MG63 (cell line): ENCODE results near the gene EXT2. TPM values are rescaled to one million over a fixed set of nuclear protein-coding genes. Genes with fewer than 3 reads are reported as not detected.

Source experiments
- DNase-seq: peaks from one replicate; pipeline ENCODE4 v3.0.0-alpha.2; 2020
- H3K27me3 ChIP-seq: fragments of 250-450 bp; sonication (Bioruptor Pico); 2 replicates; pipeline ENCODE4 v1.5.1; 2020; ENCODE audit warnings: mild to moderate bottlenecking, moderate library complexity
- H3K36me3 ChIP-seq: fragments of 250-450 bp; sonication (Bioruptor Pico); 2 replicates; pipeline ENCODE4 v1.5.1; 2020; ENCODE audit warnings: mild to moderate bottlenecking, moderate library complexity
- H3K4me3 ChIP-seq: fragments of 250-450 bp; sonication (Bioruptor Pico); 2 replicates; pipeline ENCODE4 v1.5.1; 2020; ENCODE audit warnings: mild to moderate bottlenecking, moderate library complexity
- H3K9me3 ChIP-seq: fragments of 250-450 bp; sonication (Bioruptor Pico); 2 replicates; pipeline ENCODE4 v1.5.1; 2020; ENCODE audit warnings: mild to moderate bottlenecking, moderate library complexity
- total RNA-seq: library from RNA; depleted of rRNA; stranded (reverse); fragments of >200 nt; shearing (Covaris generic); gene quantifications from 2 replicates; pipeline ENCODE4 v1.2.3, GENCODE V29; 2014; ENCODE audit warnings: low replicate concordance

EXT2 gene
- total RNA-seq, 1 experiment from 2014 or later = 179 TPM

DNA sequence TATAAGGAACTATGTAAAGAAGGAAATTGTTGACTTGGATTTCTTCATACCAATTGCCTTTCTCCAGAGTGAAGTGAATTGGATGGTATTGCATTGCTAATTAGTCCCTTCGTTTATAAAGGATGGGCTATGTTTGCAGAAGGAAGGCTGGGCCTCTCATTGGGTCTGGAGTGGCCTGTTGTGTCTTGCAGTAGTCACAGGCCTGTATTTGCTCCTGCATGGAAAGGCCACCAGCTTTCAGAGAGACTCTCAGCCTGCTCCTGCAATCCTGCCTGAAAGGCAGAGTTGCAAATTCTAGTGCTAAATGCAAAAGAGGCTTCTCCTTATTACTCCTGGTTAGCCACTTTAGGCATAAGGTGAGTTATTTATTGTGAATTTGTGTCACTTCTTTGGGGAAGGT lies 103.8 kb downstream of the EXT2 start:
- Histone ChIP-seq H3K9me3 (no peaks in the 10 kb centered on the region), H3K27me3 (no peaks in the 10 kb centered on the region), H3K4me3 (no peak overlapping the region), H3K36me3 (peaks cover 8% of the 10 kb centered on the region)
- DNase-seq = no peak

GRCh38 chr11:44199816-44200215 lies 104.3 kb downstream of the EXT2 start:
- no peaks in the 10 kb centered on the region for H3K9me3 ChIP-seq
- DNase-seq = no peak
- no peaks in the 10 kb centered on the region for H3K27me3 ChIP-seq
- no peak overlapping the region for H3K4me3 ChIP-seq
- H3K36me3 ChIP-seq = peaks cover 4% of the 10 kb centered on the region

GRCh38 chr11:44203270-44204043 lies 108.0 kb downstream of the EXT2 start:
- peaks cover 9% of the 10 kb centered on the region for H3K36me3 ChIP-seq
- no peak overlapping the region for H3K4me3 ChIP-seq
- H3K9me3 ChIP-seq = no peaks in the 10 kb centered on the region
- H3K27me3 ChIP-seq = no peaks in the 10 kb centered on the region
- DNase-seq = peak; percentile 16

DNA sequence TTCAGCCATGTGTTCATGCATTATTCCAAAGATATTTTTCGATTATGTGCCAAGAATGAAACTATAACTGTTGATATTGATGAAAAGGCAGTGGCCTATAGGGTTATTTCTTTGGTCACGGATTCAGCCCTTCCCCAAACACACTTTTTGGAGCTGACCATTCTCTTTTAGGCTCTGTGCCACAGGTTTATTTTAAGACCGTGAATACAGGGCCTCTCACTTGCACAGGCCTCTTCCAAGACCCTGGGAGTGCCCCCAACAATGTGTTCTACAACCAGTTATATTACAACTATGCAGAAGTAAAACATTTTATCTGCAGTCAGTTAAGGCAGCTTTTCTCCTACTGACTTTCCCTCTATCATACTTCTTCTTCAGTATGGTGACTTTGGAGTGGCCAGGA lies 109.9 kb downstream of the EXT2 start:
- no peaks in the 10 kb centered on the region for H3K27me3 ChIP-seq
- peaks cover 9% of the 10 kb centered on the region for H3K36me3 ChIP-seq
- no peak for DNase-seq
- no peaks in the 10 kb centered on the region for H3K9me3 ChIP-seq
- no peak overlapping the region for H3K4me3 ChIP-seq

- H3K4me3 ChIP-seq = no peak overlapping the region
- H3K9me3 ChIP-seq = no peaks in the 10 kb centered on the region
- peaks cover 11% of the 10 kb centered on the region for H3K36me3 ChIP-seq
- DNase-seq = no peak
- no peaks in the 10 kb centered on the region for H3K27me3 ChIP-seq
Measured at GRCh38 chr11:44205836-44206235, 110.4 kb downstream of the EXT2 start.

DNA sequence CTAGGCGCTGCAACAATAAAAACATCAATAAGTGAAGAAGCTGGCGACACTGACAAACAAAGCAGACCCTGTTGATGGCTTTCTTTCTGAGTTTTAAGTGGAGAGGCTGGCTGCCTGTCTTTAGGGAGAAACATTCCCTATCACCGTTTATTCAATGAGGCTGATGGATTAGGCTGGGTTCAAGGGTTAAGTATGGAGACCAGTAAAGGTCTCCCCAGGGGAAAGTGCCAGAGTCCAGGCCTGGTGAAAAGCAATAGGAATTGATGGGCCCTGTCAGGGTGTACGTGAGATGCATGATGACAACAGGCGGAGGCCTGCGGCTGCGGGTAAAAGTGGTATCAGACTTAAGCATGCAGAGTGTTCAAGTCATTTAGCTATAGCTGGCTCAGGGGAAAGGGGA lies 111.8 kb downstream of the EXT2 start:
- no peak overlapping the region for H3K4me3 ChIP-seq
- H3K27me3 ChIP-seq = no peaks in the 10 kb centered on the region
- H3K9me3 ChIP-seq = no peaks in the 10 kb centered on the region
- H3K36me3 ChIP-seq = peaks cover 8% of the 10 kb centered on the region; the same call in 1 of the 2 replicates
- no peak for DNase-seq

- peaks cover 8% of the 10 kb centered on the region; the same call in 1 of the 2 replicates for H3K36me3 ChIP-seq
- no peak overlapping the region for H3K4me3 ChIP-seq
- no peak for DNase-seq
- no peaks in the 10 kb centered on the region for H3K27me3 ChIP-seq
- no peaks in the 10 kb centered on the region for H3K9me3 ChIP-seq
Measured at GRCh38 chr11:44208976-44209603, 113.6 kb downstream of the EXT2 start.

DNA sequence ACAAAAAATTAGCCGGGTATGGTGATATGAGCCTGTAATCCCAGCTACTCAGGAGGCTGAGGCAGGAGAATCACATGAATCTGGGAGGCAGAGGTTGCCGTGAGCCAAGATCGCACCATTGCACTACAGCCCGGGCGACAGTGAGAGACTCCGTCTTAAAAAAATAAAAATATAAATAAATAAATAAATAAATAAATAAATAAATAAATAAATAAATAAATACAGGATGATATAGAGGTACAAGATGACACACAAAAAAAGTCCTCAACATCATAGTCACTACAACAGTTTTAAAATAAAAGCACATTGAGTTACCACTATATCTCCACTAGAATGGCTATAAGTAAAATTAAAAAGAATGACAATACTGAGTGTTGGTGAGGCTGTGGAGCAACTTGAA lies 116.7 kb downstream of the EXT2 start:
- H3K36me3 ChIP-seq = peaks cover 3% of the 10 kb centered on the region; the same call in 1 of the 2 replicates
- no peaks in the 10 kb centered on the region for H3K9me3 ChIP-seq
- H3K27me3 ChIP-seq = no peaks in the 10 kb centered on the region
- no peak overlapping the region for H3K4me3 ChIP-seq
- no peak for DNase-seq

- no peaks in the 10 kb centered on the region for H3K9me3 ChIP-seq
- no peak for DNase-seq
Measured at GRCh38 chr11:44213148-44213547, 117.7 kb downstream of the EXT2 start.

DNA sequence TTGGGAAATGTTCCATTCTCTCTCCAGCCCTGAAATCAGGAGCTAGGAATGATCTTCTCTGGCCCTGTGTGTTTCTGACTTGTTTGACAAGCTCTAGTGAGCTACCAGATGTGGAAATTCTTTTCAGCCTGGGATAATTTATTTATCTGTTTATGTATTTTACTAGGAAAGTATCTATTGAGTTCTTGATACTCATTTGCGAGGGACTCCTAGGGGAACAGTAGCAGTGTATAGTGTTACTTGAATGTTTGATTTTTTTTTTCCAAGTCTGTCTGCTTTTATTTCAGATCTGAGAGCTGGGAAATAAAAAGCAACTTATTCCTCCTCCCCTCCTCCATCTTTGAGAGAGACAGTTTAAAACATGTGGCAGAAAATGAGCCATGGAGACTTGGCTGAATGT lies 122.0 kb downstream of the EXT2 start:
- no peak for DNase-seq
- Histone ChIP-seq H3K36me3 (no peaks in the 10 kb centered on the region), H3K4me3 (no peak overlapping the region), H3K9me3 (no peaks in the 10 kb centered on the region), H3K27me3 (no peaks in the 10 kb centered on the region)

More at GRCh38 chr11:44213148-44213547, 117.7 kb downstream of the EXT2 start:
- Histone ChIP-seq H3K27me3 (no peaks in the 10 kb centered on the region), H3K4me3 (no peak overlapping the region), H3K36me3 (0 out of 2 replicates have a peak, but pooled peaks cover 2% of the 10 kb centered on the region)

- H3K9me3 ChIP-seq = no peaks in the 10 kb centered on the region
- H3K36me3 ChIP-seq = no peaks in the 10 kb centered on the region
- no peak overlapping the region for H3K4me3 ChIP-seq
- no peaks in the 10 kb centered on the region for H3K27me3 ChIP-seq
- DNase-seq = no peak
Measured at GRCh38 chr11:44219830-44220796, 124.6 kb downstream of the EXT2 start.

GRCh38 chr11:44221456-44221855 lies 126.0 kb downstream of the EXT2 start:
- Histone ChIP-seq H3K27me3 (no peaks in the 10 kb centered on the region), H3K36me3 (no peaks in the 10 kb centered on the region), H3K4me3 (no peak overlapping the region), H3K9me3 (no peaks in the 10 kb centered on the region)
- DNase-seq = no peak

- no peak for DNase-seq
- Histone ChIP-seq H3K36me3 (no peaks in the 10 kb centered on the region), H3K9me3 (no peaks in the 10 kb centered on the region), H3K4me3 (no peak overlapping the region), H3K27me3 (no peaks in the 10 kb centered on the region)
Measured at GRCh38 chr11:44221992-44222391, 126.5 kb downstream of the EXT2 start.

GRCh38 chr11:44223238-44223637 lies 127.8 kb downstream of the EXT2 start:
- Histone ChIP-seq H3K9me3 (no peaks in the 10 kb centered on the region), H3K4me3 (no peak overlapping the region), H3K36me3 (no peaks in the 10 kb centered on the region), H3K27me3 (no peaks in the 10 kb centered on the region)
- peak; percentile 13 for DNase-seq

GRCh38 chr11:44224867-44225501 lies 129.5 kb downstream of the EXT2 start:
- Histone ChIP-seq H3K36me3 (no peaks in the 10 kb centered on the region), H3K9me3 (no peaks in the 10 kb centered on the region), H3K27me3 (no peaks in the 10 kb centered on the region), H3K4me3 (no peak overlapping the region)
- DNase-seq = no peak

GRCh38 chr11:44226490-44226889 lies 131.0 kb downstream of the EXT2 start:
- DNase-seq = no peak
- H3K4me3 ChIP-seq = no peak overlapping the region
- H3K9me3 ChIP-seq = no peaks in the 10 kb centered on the region
- H3K36me3 ChIP-seq = no peaks in the 10 kb centered on the region
- no peaks in the 10 kb centered on the region for H3K27me3 ChIP-seq
